HCT116 (cell line): ENCODE data around the gene CCDC81. TPM values are rescaled to one million over a fixed set of nuclear protein-coding genes. Genes with fewer than 3 reads are reported as not detected.

Source experiments
- ATAC-seq: fragments of 200-7000 bp; cut with Tn5 transposase; 2 replicates; pipeline ENCODE4 v1.9.1; 2020; ENCODE audit warnings: mild to moderate bottlenecking, moderate library complexity
- BruUV-seq: library from RNA; stranded (reverse); fragments of 400-500 nt; replicated peaks from 2 replicates; lab custom pipeline; 2021; lab: Mats Ljungman, UMichigan
- CTCF ChIA-PET: fragments of 300-600 bp; sonication (Branson Sonifier 250); formaldehyde crosslinking; loops from one replicate; lab custom pipeline; 2021; ENCODE audit warnings: antibody characterized with exemption; lab: Charles Lee
- POLR2A ChIA-PET: fragments of 300-600, 350-600 bp; sonication (Branson Sonifier 250); formaldehyde crosslinking; loops from one replicate; lab custom pipeline; 2021; ENCODE audit warnings: antibody characterized with exemption; lab: Charles Lee
- RAD21 ChIA-PET, 2 experiments: fragments of 300-600 bp; sonication (Branson Sonifier 250); formaldehyde crosslinking; loops; one replicate each; lab custom pipeline; 2023; ENCODE audit warnings: low total read pairs in 2 of 2; ENCODE audit not compliant: uncharacterized antibody in 2 of 2, unreplicated experiment in 2 of 2, low non-redundant PET in 1 of 2; lab: Charles Lee
- DNase-seq: peaks from one replicate; pipeline ENCODE4 v3.0.0-alpha.2; 2010; ENCODE audit warnings: low read depth, low spot score
- H2AFZ ChIP-seq: fragments of 200-600 bp; shearing (Covaris generic), sonication (generic); 2 replicates; pipeline ENCODE4 v1.6.1; 2017; ENCODE audit warnings: low read depth, mixed run types, mixed read lengths, antibody characterized with exemption, low read length; ENCODE audit not compliant: poor library complexity, severe bottlenecking
- H3K27ac ChIP-seq: 2 replicates; pipeline ENCODE4 v1.5.1; 2012; ENCODE audit warnings: low read depth, low read length
- H3K27me3 ChIP-seq: fragments of 200-600 bp; sonication (generic); 2 replicates; pipeline ENCODE4 v1.6.1; 2016; ENCODE audit warnings: mixed run types, low read length, mixed read lengths; ENCODE audit not compliant: insufficient read depth
- H3K36me3 ChIP-seq, 2 experiments: fragments of 200-500 bp in 1 of 2; fragments of 200-600 bp in 1 of 2; sonication (Bioruptor generic) in 1 of 2; sonication (generic) in 1 of 2; 2 replicates each; pipeline versions ENCODE4 v1.5.1 to v1.6.1; 2014 to 2016; ENCODE audit warnings: low read length in 2 of 2, inconsistent platforms in 1 of 2, mixed read lengths in 1 of 2, mixed run types in 1 of 2; ENCODE audit not compliant: insufficient read depth in 2 of 2, control insufficient read depth in 1 of 2
- H3K4me1 ChIP-seq, 2 experiments: fragments of 200-600 bp in 1 of 2; sonication (generic) in 1 of 2; 2 replicates each; pipeline versions ENCODE4 v1.5.1 to v1.6.1; 2012 to 2017; ENCODE audit warnings: low read length in 2 of 2, inconsistent platforms in 1 of 2, mild to moderate bottlenecking in 1 of 2, mixed read lengths in 1 of 2, mixed run types in 1 of 2, moderate library complexity in 1 of 2; ENCODE audit not compliant: insufficient read depth in 2 of 2, control insufficient read depth in 1 of 2
- H3K4me2 ChIP-seq: fragments of 200-600 bp; sonication (generic); 2 replicates; pipeline ENCODE4 v1.6.1; 2017; ENCODE audit warnings: mixed run types, low read length, mixed read lengths
- H3K4me3 ChIP-seq, 2 experiments: fragments of 200-600 bp in 1 of 2; sonication (generic) in 1 of 2; replicated peaks in 1 of 2; 2 replicates each; pipeline ENCODE4 v1.5.1; 2011 to 2016; ENCODE audit warnings: low read length in 2 of 2, control low read depth in 1 of 2, low read depth in 1 of 2, mild to moderate bottlenecking in 1 of 2, mixed read lengths in 1 of 2, mixed run types in 1 of 2
- H3K79me2 ChIP-seq: fragments of 200-600 bp; sonication (generic); 2 replicates; pipeline ENCODE4 v1.6.1; 2017; ENCODE audit warnings: mild to moderate bottlenecking, mixed run types, low read length, moderate library complexity, mixed read lengths; ENCODE audit not compliant: insufficient read depth
- H3K9ac ChIP-seq: fragments of 200-600 bp; sonication (generic); 2 replicates; pipeline ENCODE4 v1.6.1; 2016; ENCODE audit warnings: low read length, mixed read lengths
- H3K9me2 ChIP-seq: fragments of 200-600 bp; sonication (generic), shearing (Covaris generic); 2 replicates; pipeline ENCODE4 v1.6.1; 2017; ENCODE audit warnings: mixed run types, mild to moderate bottlenecking, moderate library complexity; ENCODE audit not compliant: insufficient read depth
- H3K9me3 ChIP-seq, 2 experiments: fragments of 200-500 bp in 1 of 2; fragments of 200-600 bp in 1 of 2; sonication (Bioruptor generic) in 1 of 2; sonication (generic) in 1 of 2; 2 replicates each; pipeline ENCODE4 v1.6.1; 2014 to 2017; ENCODE audit warnings: low read length in 2 of 2, mixed read lengths in 2 of 2, inconsistent platforms in 1 of 2, low read depth in 1 of 2, mild to moderate bottlenecking in 1 of 2, mixed run types in 1 of 2, moderate library complexity in 1 of 2; ENCODE audit not compliant: control insufficient read depth in 1 of 2, insufficient read depth in 1 of 2
- H4K20me1 ChIP-seq: fragments of 200-600 bp; sonication (generic), shearing (Covaris generic); 2 replicates; pipeline ENCODE4 v1.6.1; 2017; ENCODE audit warnings: mixed run types, mild to moderate bottlenecking, moderate library complexity; ENCODE audit not compliant: insufficient read depth
- ATF3 ChIP-seq: IDR thresholded peaks from 2 replicates; pipeline ENCODE4 v1.6.1; 2012
- CEBPB ChIP-seq: IDR thresholded peaks from 2 replicates; pipeline ENCODE4 v1.6.1; 2012; ENCODE audit warnings: low read depth
- CTCF ChIP-seq, 3 experiments: fragments of 200-600 bp in 1 of 3; sonication (generic) in 1 of 3; IDR thresholded peaks in 2 of 3; conservative IDR thresholded peaks in 1 of 3; 2 replicates each; pipeline ENCODE4 v1.5.1; 2012 to 2017; ENCODE audit warnings: low read depth in 2 of 3, low read length in 2 of 3, antibody characterized with exemption in 1 of 3, borderline replicate concordance in 1 of 3, control low read depth in 1 of 3, mild to moderate bottlenecking in 1 of 3, mixed read lengths in 1 of 3, mixed run types in 1 of 3, moderate library complexity in 1 of 3; ENCODE audit not compliant: insufficient read depth in 1 of 3
- EZH2phosphoT487 ChIP-seq: fragments of 200-600 bp; IDR thresholded peaks from 2 replicates; pipeline ENCODE4 v1.6.1; 2018; ENCODE audit warnings: antibody characterized with exemption, borderline replicate concordance
- RAD21 ChIP-seq: IDR thresholded peaks from 2 replicates; pipeline ENCODE4 v1.6.1; 2012; ENCODE audit warnings: low read depth, mild to moderate bottlenecking
- SP1 ChIP-seq: IDR thresholded peaks from 2 replicates; pipeline ENCODE4 v1.6.1; 2012; ENCODE audit warnings: low read depth
- intact Hi-C: fragments of 100-400 bp; cut with micrococcal nuclease; formaldehyde crosslinking; loops from 2 replicates; pipeline ENCODE4 v1.10.0; 2022
- total RNA-seq: library from RNA; stranded (reverse); gene quantifications from one replicate; pipeline ENCODE4 v1.2.1, GENCODE V29; 2021; ENCODE audit not compliant: unreplicated experiment

Gene CCDC81
- total RNA-seq, 1 experiment from 2014 or later: 0.69 TPM

- intact Hi-C loops: no loop called here
These were observed 88.4 kb downstream of the CCDC81 start for GRCh38 chr11:86463120-86463519.

More at GRCh38 chr11:86463120-86463519, 88.4 kb downstream of the CCDC81 start:
- Histone ChIP-seq H3K4me1 (peaks cover 14 to 15% of the 10 kb centered on the region in 2 experiments), H3K36me3 (no peaks in the 10 kb centered on the region), H3K4me2 (no peak overlapping the region), H4K20me1 (no peaks in the 10 kb centered on the region), H3K4me3 (no peak overlapping the region), H2AFZ (no peak overlapping the region), H3K27ac (no peak overlapping the region), H3K27me3 (no peaks in the 10 kb centered on the region), H3K9me2 (no peaks in the 10 kb centered on the region), H3K79me2 (no peaks in the 10 kb centered on the region), H3K9ac (no peak overlapping the region), H3K9me3 (no peaks in the 10 kb centered on the region)
- ChIA-PET POLR2A (no interaction called here), RAD21 (no interaction called here), CTCF (no interaction called here)
- no TSS peak for BruUV-seq
- DNase-seq (no peak), ATAC-seq (no peak)
- no peak for TF ChIP-seq ATF3
- TF ChIP-seq EZH2phosphoT487: no peak
- TF ChIP-seq CEBPB: no peak
- TF ChIP-seq SP1: no peak
- TF ChIP-seq RAD21: no peak
- TF ChIP-seq CTCF (IDR thresholded peaks at IDR 0.05 in 2 of 3, conservative IDR thresholded peaks at IDR 0.05 in 1 of 3; ENCODE audit: borderline replicate concordance in 1 of 3, insufficient read depth in 1 of 3, low read depth in 2 of 3, low read length in 2 of 3): no peak
